Measurements from ENCODE around the gene SLC27A4. TPM values are rescaled to one million over a fixed set of nuclear protein-coding genes. Genes with fewer than 3 reads are reported as not detected.

The SLC27A4 gene
- total RNA-seq, 2 donors from 2014 or later = 22.4 to 25.0 TPM

- Histone ChIP-seq H3K9ac (ENCODE audit: extremely low read depth, low read length, poor library complexity, severe bottlenecking) (no peak overlapping the region), H3K9me3 (ENCODE audit: control insufficient read depth, low read length) (no peaks in the 10 kb centered on the region), H3K27me3 (ENCODE audit: control insufficient read depth, insufficient read depth, low read length, poor library complexity, severe bottlenecking) (no peaks in the 10 kb centered on the region), H3K4me1 (ENCODE audit: control insufficient read depth, insufficient read depth, low read length) (peaks cover 3% of the 10 kb centered on the region), H3K27ac (ENCODE audit: low read depth, low read length) (no peak overlapping the region), H3K36me3 (ENCODE audit: control insufficient read depth, insufficient read depth, low read length) (no peaks in the 10 kb centered on the region), H3K4me3 (ENCODE audit: low read length) (no peak overlapping the region)
- Mint-ChIP-seq H3K27me3 (ENCODE audit: insufficient read depth) (peaks cover 24% of the 10 kb centered on the region), H3K4me1 (peaks cover 11% of the 10 kb centered on the region), H3K27ac (no peak overlapping the region), H3K9me3 (no peaks in the 10 kb centered on the region), H3K36me3 (ENCODE audit: low read depth) (peaks cover 7% of the 10 kb centered on the region), H3K4me3 (no peak overlapping the region)
- no peak for TF ChIP-seq CTCF (conservative IDR thresholded peaks at IDR 0.05)
- DNase-seq = no peak
- 82% methylated on average over 1 of the region's 2 CpGs; no CpG with 5 or more reads in 1 of the 2 experiments for WGBS, 2 experiments (ENCODE audit: insufficient coverage in 1 of 2, insufficient read length in 1 of 2)
Observed at GRCh38 chr9:128360826-128361225, 20.5 kb downstream of the SLC27A4 start.

- TF ChIP-seq CTCF (conservative IDR thresholded peaks at IDR 0.05) = no peak
- Mint-ChIP-seq H3K36me3 (ENCODE audit: low read depth) (peaks cover 3% of the 10 kb centered on the region), H3K4me3 (peak overlapping the region; percentile 39), H3K4me1 (peaks cover 11% of the 10 kb centered on the region), H3K27me3 (ENCODE audit: insufficient read depth) (peaks cover 30% of the 10 kb centered on the region), H3K9me3 (no peaks in the 10 kb centered on the region), H3K27ac (no peak overlapping the region)
- H3K9ac ChIP-seq (ENCODE audit: extremely low read depth, low read length, poor library complexity, severe bottlenecking) = no peak overlapping the region
- 75 to 81% methylated on average over 8 to 14 of the region's 14 CpGs for WGBS, 2 experiments (ENCODE audit: insufficient coverage in 1 of 2, insufficient read length in 1 of 2)
- H3K4me1 ChIP-seq (ENCODE audit: control insufficient read depth, insufficient read depth, low read length) = peaks cover 3% of the 10 kb centered on the region
- H3K27me3 ChIP-seq (ENCODE audit: control insufficient read depth, insufficient read depth, low read length, poor library complexity, severe bottlenecking) = no peaks in the 10 kb centered on the region
- H3K27ac ChIP-seq (ENCODE audit: low read depth, low read length) = no peak overlapping the region
- no peak for DNase-seq
- no peaks in the 10 kb centered on the region for H3K9me3 ChIP-seq (ENCODE audit: control insufficient read depth, low read length)
- no peaks in the 10 kb centered on the region for H3K36me3 ChIP-seq (ENCODE audit: control insufficient read depth, insufficient read depth, low read length)
- H3K4me3 ChIP-seq (ENCODE audit: low read length) = no peak overlapping the region
Observed at GRCh38 chr9:128361296-128361985, 21.1 kb downstream of the SLC27A4 start.

GRCh38 chr9:128361986-128362646 is 21.8 kb downstream of the SLC27A4 start:
- H3K27ac Mint-ChIP-seq = no peak overlapping the region
- peaks cover 36% of the 10 kb centered on the region for H3K27me3 Mint-ChIP-seq (ENCODE audit: insufficient read depth)
- H3K36me3 Mint-ChIP-seq (ENCODE audit: low read depth) = peaks cover 3% of the 10 kb centered on the region
- H3K36me3 ChIP-seq (ENCODE audit: control insufficient read depth, insufficient read depth, low read length) = no peaks in the 10 kb centered on the region
- 21 to 34% methylated on average over 9 to 20 of the region's 20 CpGs for WGBS, 2 experiments (ENCODE audit: insufficient coverage in 1 of 2, insufficient read length in 1 of 2)
- no peak overlapping the region for H3K4me3 ChIP-seq (ENCODE audit: low read length)
- no peak overlapping the region for H3K27ac ChIP-seq (ENCODE audit: low read depth, low read length)
- peak; percentile 94 for TF ChIP-seq CTCF (conservative IDR thresholded peaks at IDR 0.05)
- peaks cover 3% of the 10 kb centered on the region for H3K4me1 ChIP-seq (ENCODE audit: control insufficient read depth, insufficient read depth, low read length)
- peaks cover 11% of the 10 kb centered on the region for H3K4me1 Mint-ChIP-seq
- DNase-seq = peak; percentile 96
- no peaks in the 10 kb centered on the region for H3K9me3 Mint-ChIP-seq
- no peak overlapping the region for H3K9ac ChIP-seq (ENCODE audit: extremely low read depth, low read length, poor library complexity, severe bottlenecking)
- peak overlapping the region; percentile 39 for H3K4me3 Mint-ChIP-seq
- no peaks in the 10 kb centered on the region for H3K9me3 ChIP-seq (ENCODE audit: control insufficient read depth, low read length)
- no peaks in the 10 kb centered on the region for H3K27me3 ChIP-seq (ENCODE audit: control insufficient read depth, insufficient read depth, low read length, poor library complexity, severe bottlenecking)
